GM23248 (cell line): ENCODE data around the gene LORICRIN. TPM values are rescaled to one million over a fixed set of nuclear protein-coding genes. Genes with fewer than 3 reads are reported as not detected.
A peak's percentile ranks its signal among the peaks of the same experiment; 100 is the strongest.

Experiments used
- DNase-seq: peaks from one replicate; pipeline ENCODE4 v3.0.0-alpha.2; 2015
- H2AFZ ChIP-seq: fragments of 200-600 bp; sonication (generic); 2 replicates; pipeline ENCODE4 v1.6.1; 2016; ENCODE audit warnings: antibody characterized with exemption
- H3F3A ChIP-seq: fragments of 200-600 bp; sonication (generic); 2 replicates; pipeline ENCODE4 v1.6.1; 2016; ENCODE audit warnings: mild to moderate bottlenecking, antibody characterized with exemption, mixed run types; ENCODE audit not compliant: insufficient read depth
- H3K27ac ChIP-seq: fragments of 200-600 bp; sonication (generic); 2 replicates; pipeline ENCODE4 v1.5.1; 2016; ENCODE audit warnings: mild to moderate bottlenecking
- H3K27me3 ChIP-seq: fragments of 200-600 bp; sonication (generic); replicated peaks from 2 replicates; pipeline ENCODE4 v1.6.1; 2016; ENCODE audit warnings: mild to moderate bottlenecking; ENCODE audit not compliant: insufficient read depth
- H3K36me3 ChIP-seq: fragments of 200-600 bp; sonication (generic); 2 replicates; pipeline ENCODE4 v1.6.1; 2016; ENCODE audit warnings: low read depth, mild to moderate bottlenecking
- H3K4me1 ChIP-seq: fragments of 200-600 bp; sonication (generic); 2 replicates; pipeline ENCODE4 v1.6.1; 2016; ENCODE audit warnings: mild to moderate bottlenecking; ENCODE audit not compliant: insufficient read depth
- H3K4me2 ChIP-seq: fragments of 200-600 bp; sonication (generic); one replicate; pipeline ENCODE4 v1.6.1; 2016; ENCODE audit warnings: mild to moderate bottlenecking; ENCODE audit not compliant: unreplicated experiment
- H3K4me3 ChIP-seq: fragments of 200-600 bp; sonication (generic); 2 replicates; pipeline ENCODE4 v1.5.1; 2016; ENCODE audit warnings: mild to moderate bottlenecking
- H3K79me2 ChIP-seq: fragments of 200-600 bp; sonication (generic); 2 replicates; pipeline ENCODE4 v1.6.1; 2016; ENCODE audit warnings: mild to moderate bottlenecking; ENCODE audit not compliant: insufficient read depth
- H3K9ac ChIP-seq: fragments of 200-600 bp; sonication (generic); 2 replicates; pipeline ENCODE4 v1.6.1; 2016; ENCODE audit warnings: mild to moderate bottlenecking
- H3K9me2 ChIP-seq: fragments of 200-600 bp; sonication (generic); 2 replicates; pipeline ENCODE4 v1.6.1; 2016; ENCODE audit warnings: mixed run types, mild to moderate bottlenecking, moderate library complexity; ENCODE audit not compliant: insufficient read depth
- H3K9me3 ChIP-seq: fragments of 200-600 bp; sonication (generic); one replicate; pipeline ENCODE4 v1.6.1; 2017; ENCODE audit warnings: low read depth
- H4K20me1 ChIP-seq: fragments of 200-600 bp; sonication (generic); 2 replicates; pipeline ENCODE4 v1.6.0; 2016; ENCODE audit not compliant: insufficient read depth
- EZH2 ChIP-seq: fragments of 200-600 bp; sonication (generic); IDR thresholded peaks from 2 replicates; pipeline ENCODE4 v1.6.1; 2018; ENCODE audit warnings: antibody characterized with exemption, mild to moderate bottlenecking; ENCODE audit not compliant: insufficient read depth, poor library complexity, severe bottlenecking
- EZH2phosphoT487 ChIP-seq: fragments of 200-600 bp; sonication (generic); IDR thresholded peaks from 2 replicates; pipeline ENCODE4 v1.6.1; 2018; ENCODE audit warnings: antibody characterized with exemption, moderate library complexity, mild to moderate bottlenecking, low read depth; ENCODE audit not compliant: insufficient read depth
- WGBS, 2 experiments: methylation state at CpG; one replicate each; pipeline ENCODE4 v1.1.6; 2015 to 2017; ENCODE audit warnings: low lambda C conversion rate in 2 of 2, low coverage in 1 of 2; ENCODE audit errors: missing lambda C conversion rate in 2 of 2; 5-methylcytosine and 5-hydroxymethylcytosine counted together
- in situ Hi-C: fragments of 300-500 bp; cut with MboI; formaldehyde crosslinking; loops from 2 replicates; pipeline ENCODE4 v1.15.0; 2020
- polyA plus RNA-seq: library from polyadenylated mRNA; unstranded; fragments of >200 nt; fragmentation: Nextera tagmentation; extraction: Ambion mirVana; gene quantifications from 2 replicates; pipeline ENCODE4 v1.2.1, GENCODE V29; 2016
- total RNA-seq: library from RNA; depleted of rRNA; stranded (reverse); fragments of >200 nt; shearing (Covaris generic); gene quantifications from 2 replicates; pipeline ENCODE4 v1.2.3, GENCODE V29; 2014

The LORICRIN gene
- total and polyA plus RNA-seq, 2 experiments from 2014 or later = not detected

GRCh38 chr1:153260585-153261280 is 1.2 kb downstream of the LORICRIN start:
- no peaks in the 10 kb centered on the region for H3K79me2 ChIP-seq
- H3K4me1 ChIP-seq = 0 out of 2 replicates have a peak, but pooled peaks cover 4% of the 10 kb centered on the region
- no peak overlapping the region for H3K27ac ChIP-seq
- peaks cover 41% of the 10 kb centered on the region for H3K27me3 ChIP-seq
- no peaks in the 10 kb centered on the region for H3K36me3 ChIP-seq
- TF ChIP-seq EZH2 = no peak
- TF ChIP-seq EZH2phosphoT487 = no peak
- peak overlapping the region; percentile 68 for H3K4me2 ChIP-seq
- peak overlapping the region; percentile 63 for H3K4me3 ChIP-seq
- no peaks in the 10 kb centered on the region for H3K9me2 ChIP-seq
- WGBS, 2 experiments = 17 to 28% methylated on average over 19 to 45 of the region's 45 CpGs
- peak; percentile 25 for DNase-seq
- in situ Hi-C loops = no loop called here
- H2AFZ ChIP-seq = peak overlapping the region; percentile 28; the same call in 1 of the 2 replicates
- no peaks in the 10 kb centered on the region for H3F3A ChIP-seq
- no peaks in the 10 kb centered on the region for H3K9me3 ChIP-seq
- H4K20me1 ChIP-seq = no peaks in the 10 kb centered on the region
- H3K9ac ChIP-seq = no peak overlapping the region

GRCh38 chr1:153261281-153262069 is 2.0 kb downstream of the LORICRIN start:
- Histone ChIP-seq H3K27me3 (peaks cover 47% of the 10 kb centered on the region), H3K79me2 (no peaks in the 10 kb centered on the region), H3K9me2 (no peaks in the 10 kb centered on the region), H3K27ac (no peak overlapping the region), H3F3A (no peaks in the 10 kb centered on the region), H4K20me1 (no peaks in the 10 kb centered on the region), H2AFZ (peak overlapping the region; percentile 28; the same call in 1 of the 2 replicates), H3K4me3 (peak overlapping the region; percentile 63), H3K4me2 (peak overlapping the region; percentile 68), H3K9me3 (no peaks in the 10 kb centered on the region), H3K4me1 (0 out of 2 replicates have a peak, but pooled peaks cover 4% of the 10 kb centered on the region), H3K9ac (no peak overlapping the region), H3K36me3 (no peaks in the 10 kb centered on the region)
- 2% methylated on average over 40 to 45 of the region's 80 CpGs for WGBS, 2 experiments
- in situ Hi-C loops = no loop called here
- TF ChIP-seq EZH2phosphoT487 = no peak
- TF ChIP-seq EZH2 = peak; percentile 74
- DNase-seq = peak; percentile 62

GRCh38 chr1:153262070-153262366 is 2.5 kb downstream of the LORICRIN start:
- in situ Hi-C loops = no loop called here
- H3K27me3 ChIP-seq = peaks cover 47% of the 10 kb centered on the region

GRCh38 chr1:153262462-153263157 is 3.1 kb downstream of the LORICRIN start:
- Histone ChIP-seq H3K79me2 (no peaks in the 10 kb centered on the region), H3F3A (no peaks in the 10 kb centered on the region), H3K9ac (no peak overlapping the region), H3K4me2 (no peak overlapping the region), H3K36me3 (no peaks in the 10 kb centered on the region), H3K27ac (no peak overlapping the region), H4K20me1 (no peaks in the 10 kb centered on the region), H3K27me3 (peaks cover 47% of the 10 kb centered on the region), H3K9me3 (no peaks in the 10 kb centered on the region), H2AFZ (no peak overlapping the region), H3K9me2 (no peaks in the 10 kb centered on the region), H3K4me3 (no peak overlapping the region), H3K4me1 (0 out of 2 replicates have a peak, but pooled peaks cover 4% of the 10 kb centered on the region)
- in situ Hi-C loops = no loop called here
- TF ChIP-seq EZH2phosphoT487 = no peak
- no peak for TF ChIP-seq EZH2
- WGBS, 2 experiments = 16 to 19% methylated on average over 10 of the region's 10 CpGs
- no peak for DNase-seq

More at GRCh38 chr1:153262070-153262366, 2.5 kb downstream of the LORICRIN start:
- Histone ChIP-seq H3K4me1 (0 out of 2 replicates have a peak, but pooled peaks cover 4% of the 10 kb centered on the region), H3K9me3 (no peaks in the 10 kb centered on the region), H3K9ac (no peak overlapping the region), H3K36me3 (no peaks in the 10 kb centered on the region), H2AFZ (peak overlapping the region; percentile 28; the same call in 1 of the 2 replicates), H3K27ac (no peak overlapping the region), H3F3A (no peaks in the 10 kb centered on the region), H4K20me1 (no peaks in the 10 kb centered on the region), H3K4me3 (peak overlapping the region; percentile 63; the same call in 1 of the 2 replicates), H3K79me2 (no peaks in the 10 kb centered on the region), H3K9me2 (no peaks in the 10 kb centered on the region), H3K4me2 (peak overlapping the region; percentile 68)
- TF ChIP-seq EZH2phosphoT487 (no peak), EZH2 (peak; percentile 53)
- 14 to 18% methylated on average over 6 of the region's 6 CpGs for WGBS, 2 experiments
- no peak for DNase-seq
